Measurements from ENCODE around the gene COMT.

COMT gene

GRCh38 chr22:19990609-19991394 lies 49.2 kb downstream of the COMT start:
- Histone ChIP-seq H3K4me2 (ENCODE audit: low read depth, low read length, poor library complexity, severe bottlenecking) (no peak overlapping the region), H3K4me3 (ENCODE audit: low read length, poor library complexity, severe bottlenecking) (no peak overlapping the region), H3K9ac (ENCODE audit: low read depth, low read length, poor library complexity, severe bottlenecking) (no peak overlapping the region), H3F3A (ENCODE audit: low read depth) (no peaks in the 10 kb centered on the region), H3K9me3 (ENCODE audit: insufficient read depth, low read depth, low read length) (no peaks in the 10 kb centered on the region), H3K27me3 (ENCODE audit: insufficient read depth, low read length, poor library complexity, severe bottlenecking) (no peaks in the 10 kb centered on the region), H4K20me1 (ENCODE audit: insufficient read depth, low read length, poor library complexity, severe bottlenecking) (no peaks in the 10 kb centered on the region), H3K36me3 (ENCODE audit: insufficient read depth, low read length) (no peaks in the 10 kb centered on the region), H3K79me2 (ENCODE audit: insufficient read depth, low read length) (no peaks in the 10 kb centered on the region), H3K4me1 (ENCODE audit: insufficient read depth, low read length, poor library complexity, severe bottlenecking) (peaks cover 2% of the 10 kb centered on the region), H3K9me2 (replicated peaks; ENCODE audit: low read depth, low read length) (no peaks in the 10 kb centered on the region), H2AFZ (ENCODE audit: low read length) (no peak overlapping the region)
- no peak for TF ChIP-seq EZH2phosphoT487 (IDR thresholded peaks at IDR 0.05; ENCODE audit: borderline replicate concordance)
- TF ChIP-seq, protein P1, sequence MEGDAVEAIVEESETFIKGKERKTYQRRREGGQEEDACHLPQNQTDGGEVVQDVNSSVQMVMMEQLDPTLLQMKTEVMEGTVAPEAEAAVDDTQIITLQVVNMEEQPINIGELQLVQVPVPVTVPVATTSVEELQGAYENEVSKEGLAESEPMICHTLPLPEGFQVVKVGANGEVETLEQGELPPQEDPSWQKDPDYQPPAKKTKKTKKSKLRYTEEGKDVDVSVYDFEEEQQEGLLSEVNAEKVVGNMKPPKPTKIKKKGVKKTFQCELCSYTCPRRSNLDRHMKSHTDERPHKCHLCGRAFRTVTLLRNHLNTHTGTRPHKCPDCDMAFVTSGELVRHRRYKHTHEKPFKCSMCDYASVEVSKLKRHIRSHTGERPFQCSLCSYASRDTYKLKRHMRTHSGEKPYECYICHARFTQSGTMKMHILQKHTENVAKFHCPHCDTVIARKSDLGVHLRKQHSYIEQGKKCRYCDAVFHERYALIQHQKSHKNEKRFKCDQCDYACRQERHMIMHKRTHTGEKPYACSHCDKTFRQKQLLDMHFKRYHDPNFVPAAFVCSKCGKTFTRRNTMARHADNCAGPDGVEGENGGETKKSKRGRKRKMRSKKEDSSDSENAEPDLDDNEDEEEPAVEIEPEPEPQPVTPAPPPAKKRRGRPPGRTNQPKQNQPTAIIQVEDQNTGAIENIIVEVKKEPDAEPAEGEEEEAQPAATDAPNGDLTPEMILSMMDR (conservative IDR thresholded peaks at IDR 0.05; ENCODE audit: low read length) = no peak

DNA sequence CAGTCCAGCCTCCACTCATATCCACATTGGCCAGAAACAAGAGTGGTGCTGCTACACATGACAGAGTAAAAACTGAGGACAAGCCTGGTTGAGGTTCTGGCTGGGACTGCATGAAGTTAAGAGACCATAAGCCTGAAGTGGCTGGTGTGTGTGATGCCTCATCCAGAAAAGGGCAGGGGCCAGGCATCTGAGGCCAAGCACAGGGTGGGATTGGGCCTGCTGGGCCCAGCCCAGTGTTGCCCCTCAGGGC lies 49.7 kb downstream of the COMT start:
- no peak overlapping the region for H2AFZ ChIP-seq (ENCODE audit: low read length)
- no peaks in the 10 kb centered on the region for H3F3A ChIP-seq (ENCODE audit: low read depth)
- H3K9me2 ChIP-seq (replicated peaks; ENCODE audit: low read depth, low read length) = no peaks in the 10 kb centered on the region
- no peaks in the 10 kb centered on the region for H4K20me1 ChIP-seq (ENCODE audit: insufficient read depth, low read length, poor library complexity, severe bottlenecking)
- H3K4me3 ChIP-seq (ENCODE audit: low read length, poor library complexity, severe bottlenecking) = no peak overlapping the region
- H3K4me2 ChIP-seq (ENCODE audit: low read depth, low read length, poor library complexity, severe bottlenecking) = no peak overlapping the region
- peaks cover 2% of the 10 kb centered on the region for H3K4me1 ChIP-seq (ENCODE audit: insufficient read depth, low read length, poor library complexity, severe bottlenecking)
- no peaks in the 10 kb centered on the region for H3K9me3 ChIP-seq (ENCODE audit: insufficient read depth, low read depth, low read length)
- H3K79me2 ChIP-seq (ENCODE audit: insufficient read depth, low read length) = no peaks in the 10 kb centered on the region
- no peak overlapping the region for H3K9ac ChIP-seq (ENCODE audit: low read depth, low read length, poor library complexity, severe bottlenecking)
- TF ChIP-seq EZH2phosphoT487 (IDR thresholded peaks at IDR 0.05; ENCODE audit: borderline replicate concordance) = no peak
- TF ChIP-seq, protein P1 (conservative IDR thresholded peaks at IDR 0.05; ENCODE audit: low read length) = no peak
- no peaks in the 10 kb centered on the region for H3K36me3 ChIP-seq (ENCODE audit: insufficient read depth, low read length)
- no peaks in the 10 kb centered on the region for H3K27me3 ChIP-seq (ENCODE audit: insufficient read depth, low read length, poor library complexity, severe bottlenecking)

DNA sequence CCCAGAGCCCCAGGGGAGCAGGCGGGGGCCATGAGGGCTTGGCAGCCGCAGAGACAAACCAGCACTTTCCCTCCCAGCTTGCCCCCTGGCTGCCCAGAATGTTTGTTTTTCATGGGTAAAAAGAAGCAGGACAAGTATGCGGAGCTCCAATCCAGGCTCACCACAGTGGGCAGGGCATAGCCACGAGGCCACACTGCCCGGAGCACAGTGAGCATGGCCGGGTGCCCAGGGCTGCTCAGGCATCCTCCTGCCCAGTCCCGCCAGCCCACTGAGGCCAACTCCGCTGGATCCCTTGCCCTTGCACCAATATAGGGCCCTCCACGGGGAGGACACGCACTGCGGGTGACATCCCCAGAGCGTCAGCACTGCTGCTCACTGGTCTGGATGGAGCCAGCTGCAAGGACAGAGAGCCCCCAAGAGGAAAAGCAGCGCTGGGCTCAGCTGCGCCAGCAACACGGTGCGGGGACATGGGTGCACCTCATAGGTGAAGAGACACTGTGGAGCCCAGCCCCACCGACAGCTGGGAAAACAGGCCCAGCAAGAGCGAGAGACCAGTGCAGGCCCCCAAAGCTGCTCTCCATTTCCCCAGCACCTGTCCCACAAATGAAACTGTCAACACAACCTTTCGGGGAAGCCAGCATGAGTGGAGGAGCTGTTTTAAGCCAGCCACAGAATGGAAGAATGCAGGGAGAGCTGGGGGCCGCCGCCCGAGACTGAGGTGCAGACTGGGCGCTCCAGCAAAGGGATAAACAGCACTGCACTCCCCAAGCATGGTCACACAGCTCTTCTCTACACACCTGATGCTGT lies 50.3 kb downstream of the COMT start:
- Histone ChIP-seq H2AFZ (ENCODE audit: low read length) (no peak overlapping the region), H3K9me2 (replicated peaks; ENCODE audit: low read depth, low read length) (no peaks in the 10 kb centered on the region), H3K4me2 (ENCODE audit: low read depth, low read length, poor library complexity, severe bottlenecking) (no peak overlapping the region), H3K9ac (ENCODE audit: low read depth, low read length, poor library complexity, severe bottlenecking) (no peak overlapping the region), H3K4me1 (ENCODE audit: insufficient read depth, low read length, poor library complexity, severe bottlenecking) (no peaks in the 10 kb centered on the region), H3K9me3 (ENCODE audit: insufficient read depth, low read depth, low read length) (no peaks in the 10 kb centered on the region), H3K79me2 (ENCODE audit: insufficient read depth, low read length) (no peaks in the 10 kb centered on the region), H3F3A (ENCODE audit: low read depth) (no peaks in the 10 kb centered on the region), H3K36me3 (ENCODE audit: insufficient read depth, low read length) (no peaks in the 10 kb centered on the region), H4K20me1 (ENCODE audit: insufficient read depth, low read length, poor library complexity, severe bottlenecking) (no peaks in the 10 kb centered on the region), H3K27me3 (ENCODE audit: insufficient read depth, low read length, poor library complexity, severe bottlenecking) (no peaks in the 10 kb centered on the region), H3K4me3 (ENCODE audit: low read length, poor library complexity, severe bottlenecking) (no peak overlapping the region)
- no peak for TF ChIP-seq EZH2phosphoT487 (IDR thresholded peaks at IDR 0.05; ENCODE audit: borderline replicate concordance)
- TF ChIP-seq, protein P1 (conservative IDR thresholded peaks at IDR 0.05; ENCODE audit: low read length) = no peak

Data from Loucy (cell line).